IMR-90 (cell line): ENCODE measurements around the gene ME1. TPM values are rescaled to one million over a fixed set of nuclear protein-coding genes. Genes with fewer than 3 reads are reported as not detected.

Source experiments
- polyA plus RNA-seq, 3 experiments: library from polyadenylated mRNA; depleted of rRNA; stranded (reverse); fragments of >200 nt; gene quantifications; 2 replicates each; pipeline ENCODE4 v1.2.3, GENCODE V29; 2012; ENCODE audit warnings: low replicate concordance in 1 of 3
- total RNA-seq: library from RNA; depleted of rRNA; stranded (reverse); fragments of >200 nt; gene quantifications from 2 replicates; pipeline ENCODE4 v1.2.3, GENCODE V29; 2012; rRNA removed

Gene ME1
- total and polyA plus RNA-seq, 2 of the 4 experiments (the other 2 are of a cell fraction), result 21.5 to 24.4 TPM

Other genes starting within 250 kb of the ME1 start
- gene PGM3, start 237.8 kb downstream of the ME1 start, total RNA-seq, result 223 and 336 TPM in 2 replicates
- gene PGM3, start 237.8 kb downstream of the ME1 start, polyA plus RNA-seq (2012; rRNA removed), result 64.3 and 68.4 TPM in 2 replicates
- 3.9 and 4.7 TPM in 2 replicates for gene RWDD2A, start 237.7 kb downstream of the ME1 start, total RNA-seq
- gene RWDD2A, start 237.7 kb downstream of the ME1 start, polyA plus RNA-seq (2012; rRNA removed), result 3.5 and 4.1 TPM in 2 replicates
- 5.2 and 6.7 TPM in 2 replicates for gene PRSS35, start 81.5 kb upstream of the ME1 start, total RNA-seq
- 4.2 and 5.6 TPM in 2 replicates for gene PRSS35, start 81.5 kb upstream of the ME1 start, polyA plus RNA-seq (2012; rRNA removed)